B cell (primary cell): Measurements from ENCODE around the gene PRPS1. TPM values are rescaled to one million over a fixed set of nuclear protein-coding genes. Genes with fewer than 3 reads are reported as not detected.

Experiments used
- ATAC-seq: fragments of 200-7000 bp; cut with Tn5 transposase; one replicate; pipeline ENCODE4 v1.10.0; 2021; ENCODE audit warnings: low read depth, mild to moderate bottlenecking, moderate number of reproducible peaks, moderate library complexity
- CTCF ChIA-PET: fragments of 350-600 bp; sonication (Branson Sonifier 250); formaldehyde crosslinking; loops from one replicate; lab custom pipeline; 2021; ENCODE audit warnings: antibody characterized with exemption, inconsistent platforms; lab: Charles Lee
- POLR2A ChIA-PET: fragments of 350-600 bp; sonication (Branson Sonifier 250); formaldehyde crosslinking; loops from one replicate; lab custom pipeline; 2021; ENCODE audit warnings: antibody characterized with exemption; lab: Charles Lee
- DNase-seq: peaks from one replicate; pipeline ENCODE4 v3.0.0; 2013
- H2AFZ ChIP-seq: 2 replicates; pipeline ENCODE4 v1.6.1; 2012; ENCODE audit warnings: mild to moderate bottlenecking, low read depth, low read length; ENCODE audit not compliant: insufficient read depth, poor library complexity, severe bottlenecking
- H3K27ac ChIP-seq, 2 donors: 1 replicate in 1 of 2; 2 replicates in 1 of 2; pipeline ENCODE4 v1.5.1; 2012 to 2013; ENCODE audit warnings: low read length in 2 of 2, mild to moderate bottlenecking in 2 of 2, moderate library complexity in 1 of 2
- H3K27me3 ChIP-seq, 4 experiments: fragments of 200-600 bp in 1 of 4; sonication (generic) in 1 of 4; replicated peaks in 1 of 4; 1 replicate in 2 of 4; 2 replicates in 2 of 4; pipeline versions ENCODE4 v1.6.1 to v1.7.0; 2013 to 2016; ENCODE audit warnings: low read length in 3 of 4, mild to moderate bottlenecking in 2 of 4, mixed read lengths in 1 of 4, moderate library complexity in 1 of 4; ENCODE audit not compliant: insufficient read depth in 4 of 4, control insufficient read depth in 3 of 4; ENCODE audit errors: control extremely low read depth in 1 of 4
- H3K36me3 ChIP-seq, 2 experiments: replicated peaks in 1 of 2; 1 replicate in 1 of 2; 2 replicates in 1 of 2; pipeline versions ENCODE4 v1.6.1 to v1.7.1; 2013; ENCODE audit warnings: low read length in 1 of 2; ENCODE audit not compliant: insufficient read depth in 2 of 2, control insufficient read depth in 1 of 2; ENCODE audit errors: control extremely low read depth in 1 of 2, extremely low read depth in 1 of 2
- H3K4me1 ChIP-seq, 2 donors: fragments of 200-600 bp in 1 of 2; sonication (generic) in 1 of 2; 1 replicate in 1 of 2; 2 replicates in 1 of 2; pipeline versions ENCODE4 v1.5.1 to v1.6.1; 2013 to 2017; ENCODE audit warnings: low read length in 2 of 2; ENCODE audit not compliant: control insufficient read depth in 2 of 2, insufficient read depth in 2 of 2
- H3K4me2 ChIP-seq: replicated peaks from 2 replicates; pipeline ENCODE3; 2012; ENCODE audit warnings: mild to moderate bottlenecking, low read depth, low read length; ENCODE audit not compliant: poor library complexity, severe bottlenecking
- H3K4me3 ChIP-seq, 5 experiments: fragments of 200-600 bp in 1 of 5; sonication (generic) in 1 of 5; 1 replicate in 3 of 5; 2 replicates in 2 of 5; pipeline versions ENCODE4 v1.5.1 to v1.7.0; 2011 to 2016; ENCODE audit warnings: low read length in 4 of 5, mild to moderate bottlenecking in 4 of 5, low read depth in 2 of 5, control low read depth in 1 of 5, moderate library complexity in 1 of 5; ENCODE audit not compliant: insufficient read depth in 1 of 5; ENCODE audit errors: control extremely low read depth in 1 of 5, extremely low read depth in 1 of 5
- H3K79me2 ChIP-seq: fragments of 200-600 bp; sonication (generic); one replicate; pipeline ENCODE4 v1.6.0; 2016; ENCODE audit warnings: low read length; ENCODE audit not compliant: control insufficient read depth, insufficient read depth
- H3K9ac ChIP-seq: fragments of 200-600 bp; sonication (generic); 2 replicates; pipeline ENCODE4 v1.6.1; 2017; ENCODE audit warnings: mild to moderate bottlenecking, low read length, moderate library complexity
- H3K9me3 ChIP-seq, 3 donors: one replicate each; pipeline versions ENCODE4 v1.6.1 to v1.7.1; 2013; ENCODE audit warnings: low read length in 2 of 3; ENCODE audit not compliant: control insufficient read depth in 2 of 3, insufficient read depth in 1 of 3; ENCODE audit errors: control extremely low read depth in 1 of 3
- H4K20me1 ChIP-seq: 2 replicates; pipeline ENCODE4 v1.6.0; 2012; ENCODE audit warnings: mild to moderate bottlenecking, low read length; ENCODE audit not compliant: insufficient read depth, control insufficient read depth, poor library complexity, severe bottlenecking
- H3K27ac Mint-ChIP-seq: one replicate; pipeline ENCODE4 v1.8.0; 2021; ENCODE audit warnings: mixed read lengths
- H3K27me3 Mint-ChIP-seq: one replicate; pipeline ENCODE4 v1.8.0; 2021; ENCODE audit warnings: mixed read lengths
- H3K4me1 Mint-ChIP-seq: one replicate; pipeline ENCODE4 v1.8.0; 2021; ENCODE audit warnings: mixed read lengths
- H3K4me3 Mint-ChIP-seq: one replicate; pipeline ENCODE4 v1.8.0; 2021; ENCODE audit warnings: mixed read lengths
- H3K9me3 Mint-ChIP-seq: one replicate; pipeline ENCODE4 v1.8.0; 2022; ENCODE audit warnings: mixed read lengths; ENCODE audit not compliant: insufficient read depth
- CTCF ChIP-seq: fragments of 200-600 bp; IDR thresholded peaks from one replicate; pipeline ENCODE4 v1.8.0; 2022; ENCODE audit warnings: antibody characterized with exemption, mild to moderate bottlenecking
- EZH2 ChIP-seq: IDR thresholded peaks from 2 replicates; pipeline ENCODE4 v1.6.1; 2012; ENCODE audit warnings: borderline replicate concordance, low read depth, mild to moderate bottlenecking, moderate library complexity, low read length; ENCODE audit not compliant: insufficient read depth, poor library complexity, severe bottlenecking
- WGBS: methylation state at CpG from one replicate; pipeline ENCODE4 v1.1.5; 2013; ENCODE audit warnings: missing lambda C conversion rate; ENCODE audit not compliant: insufficient coverage; 5-methylcytosine and 5-hydroxymethylcytosine counted together
- intact Hi-C: fragments of 100-400 bp; cut with micrococcal nuclease; formaldehyde crosslinking; loops from one replicate; pipeline ENCODE4 v1.10.0; 2022
- polyA plus RNA-seq: library from polyadenylated mRNA; depleted of rRNA; stranded (reverse); fragments of >200 nt; gene quantifications from 2 replicates; pipeline ENCODE4 v1.2.3, GENCODE V29; 2012
- total RNA-seq, 2 donors: library from RNA; stranded (reverse); fragments of 120-200 nt in 1 of 2; gene quantifications; 1 replicate in 1 of 2; 2 replicates in 1 of 2; pipeline versions ENCODE4 v1.2.3 to v1.2.4, GENCODE V29; 2013 to 2022

PRPS1 gene
- total and polyA plus RNA-seq, 2 donors (not counting 1 experiment from before 2014, with no cell fraction given): 42.2 to 52.1 TPM

GRCh38 chrX:107683124-107683895 lies 55.0 kb downstream of the PRPS1 start:
- Histone ChIP-seq H3K79me2 (no peaks in the 10 kb centered on the region), H3K4me3 (no peak overlapping the region), H2AFZ (no peak overlapping the region), H3K36me3 (no peaks in the 10 kb centered on the region), H3K9me3 (no peaks in the 10 kb centered on the region), H3K4me2 (no peak overlapping the region), H3K27me3 (no peaks in the 10 kb centered on the region), H3K4me1 (peaks cover 24 to 29% of the 10 kb centered on the region in 2 donors), H3K27ac (no peak overlapping the region), H4K20me1 (no peaks in the 10 kb centered on the region), H3K9ac (no peak overlapping the region)
- H3K9me3 Mint-ChIP-seq: no peaks in the 10 kb centered on the region
- ChIA-PET POLR2A (no interaction called here), CTCF (no interaction called here)
- DNase-seq (no peak), ATAC-seq (no peak)
- 83% methylated on average over 1 of the region's 4 CpGs for WGBS
- H3K4me1 Mint-ChIP-seq: peaks cover 40% of the 10 kb centered on the region
- TF ChIP-seq EZH2: no peak
- no peak for TF ChIP-seq CTCF
- no peaks in the 10 kb centered on the region for H3K27me3 Mint-ChIP-seq
- H3K27ac Mint-ChIP-seq: no peak overlapping the region
- intact Hi-C loops: loop anchor here (2.0 kb wide), 1 partner anchor 17 kb away; no protein-coding TSS in a partner anchor
- H3K4me3 Mint-ChIP-seq: no peak overlapping the region

GRCh38 chrX:107683931-107684330 lies 55.6 kb downstream of the PRPS1 start:
- ATAC-seq (no peak), DNase-seq (no peak)
- H3K4me2 ChIP-seq: no peak overlapping the region
- intact Hi-C loops: loop anchor here (2.0 kb wide), 1 partner anchor 17 kb away; no protein-coding TSS in a partner anchor
- POLR2A ChIA-PET: no interaction called here
- no peaks in the 10 kb centered on the region for H3K9me3 ChIP-seq
- H3K4me3 ChIP-seq: no peak overlapping the region
- no peaks in the 10 kb centered on the region for H3K79me2 ChIP-seq
- no peaks in the 10 kb centered on the region for H3K27me3 ChIP-seq
- 100% methylated on average over 3 of the region's 3 CpGs for WGBS
- no peak overlapping the region for H2AFZ ChIP-seq
- no peaks in the 10 kb centered on the region for H4K20me1 ChIP-seq
- Mint-ChIP-seq H3K27me3 (no peaks in the 10 kb centered on the region), H3K9me3 (no peaks in the 10 kb centered on the region), H3K4me1 (peaks cover 33% of the 10 kb centered on the region), H3K4me3 (no peak overlapping the region), H3K27ac (peak overlapping the region; percentile 32)
- H3K4me1 ChIP-seq: peaks cover 18 to 23% of the 10 kb centered on the region in 2 donors
- H3K27ac ChIP-seq: no peak overlapping the region
- CTCF ChIA-PET: interaction anchor here (1.2 kb wide), 1 partner anchor 8 kb away, joined by 3 read pairs; no protein-coding TSS in a partner anchor
- TF ChIP-seq EZH2 (no peak), CTCF (no peak)
- no peak overlapping the region for H3K9ac ChIP-seq
- H3K36me3 ChIP-seq: no peaks in the 10 kb centered on the region
